GM21360 (cell line): ENCODE results near the gene MBD3L3.
"Not testable (repeated sequence)": the region's sequence is repeated elsewhere in the genome, so short reads cannot be mapped to it uniquely, and the experiment has no call there.

ENCODE experiments used
- ATAC-seq: cut with Tn5 transposase; IDR thresholded peaks from one replicate; pipeline ENCODE4 v1.9.1; 2021; ENCODE audit warnings: mild to moderate bottlenecking, moderate library complexity; ENCODE audit not compliant: unreplicated experiment

MBD3L3 gene

DNA sequence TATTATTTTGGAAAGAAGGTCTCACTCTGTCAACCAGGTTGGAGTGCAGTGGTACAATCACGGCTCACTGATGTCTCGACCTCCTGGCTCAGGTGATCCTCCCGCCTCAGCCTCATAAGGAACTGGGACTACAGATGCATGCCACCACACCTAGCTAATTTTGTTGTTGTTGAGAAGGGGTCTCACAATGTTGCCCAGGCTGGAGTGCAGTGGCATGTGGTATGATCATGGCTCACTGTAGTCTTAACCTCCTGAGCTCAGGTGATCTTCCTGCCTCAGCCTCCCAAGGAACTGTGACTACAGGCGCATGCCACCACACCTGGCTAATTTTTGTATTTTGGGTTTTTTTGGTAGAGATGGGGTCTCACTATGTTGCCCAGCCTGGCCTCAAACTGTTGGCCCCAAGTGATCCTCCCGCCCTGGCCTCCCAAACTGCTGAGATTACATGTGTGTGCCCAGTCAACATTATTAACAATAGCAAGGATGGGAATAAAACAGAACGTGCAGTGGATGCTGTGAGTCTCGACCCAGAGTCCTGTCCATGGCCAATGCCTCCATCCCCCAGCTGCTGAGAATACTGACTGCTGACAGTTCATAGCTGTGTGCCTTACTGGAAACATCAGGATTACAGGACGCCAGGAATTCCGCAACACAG, 5.4 kb upstream of the MBD3L3 start:
- no peak for ATAC-seq

DNA sequence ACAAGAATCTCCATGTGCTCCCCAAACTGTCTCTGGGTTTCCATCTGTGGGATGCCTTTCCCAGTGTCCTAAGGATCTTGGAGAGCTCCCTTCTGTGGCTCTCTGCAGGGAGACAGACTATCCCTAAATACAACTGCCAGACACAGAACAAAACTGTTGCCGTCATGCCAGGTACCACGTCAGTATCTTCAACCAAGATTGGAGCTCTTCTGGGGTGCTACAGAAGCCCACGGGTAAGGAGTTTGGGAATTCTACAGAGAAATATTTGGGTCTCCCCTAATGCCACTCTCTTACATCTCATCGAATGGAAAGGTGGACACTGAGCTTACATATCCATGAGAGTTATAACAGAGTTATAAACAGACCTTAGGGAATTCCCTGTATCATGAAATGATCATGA, 4.9 kb upstream of the MBD3L3 start:
- no peak for ATAC-seq

DNA sequence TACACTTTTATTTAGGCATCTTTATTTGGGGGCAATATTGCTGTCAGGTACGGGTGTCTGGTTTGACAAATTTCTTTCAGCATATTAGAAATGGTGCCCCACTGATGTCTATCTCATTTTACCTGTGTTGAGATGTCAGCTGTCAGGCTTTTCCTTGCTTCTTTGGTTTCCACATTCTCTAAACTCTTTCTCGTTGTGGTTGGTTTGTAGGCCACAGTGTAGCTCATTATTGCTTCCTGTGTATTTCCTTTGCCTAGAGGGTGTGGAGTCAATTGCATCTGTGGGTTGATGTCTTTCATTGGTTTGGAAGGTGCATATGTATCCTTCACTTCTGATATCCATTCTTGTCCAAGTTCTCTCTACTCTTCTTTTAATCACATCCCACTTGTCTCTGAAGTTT, 1.5 kb upstream of the MBD3L3 start:
- not testable (repeated sequence) for ATAC-seq

DNA sequence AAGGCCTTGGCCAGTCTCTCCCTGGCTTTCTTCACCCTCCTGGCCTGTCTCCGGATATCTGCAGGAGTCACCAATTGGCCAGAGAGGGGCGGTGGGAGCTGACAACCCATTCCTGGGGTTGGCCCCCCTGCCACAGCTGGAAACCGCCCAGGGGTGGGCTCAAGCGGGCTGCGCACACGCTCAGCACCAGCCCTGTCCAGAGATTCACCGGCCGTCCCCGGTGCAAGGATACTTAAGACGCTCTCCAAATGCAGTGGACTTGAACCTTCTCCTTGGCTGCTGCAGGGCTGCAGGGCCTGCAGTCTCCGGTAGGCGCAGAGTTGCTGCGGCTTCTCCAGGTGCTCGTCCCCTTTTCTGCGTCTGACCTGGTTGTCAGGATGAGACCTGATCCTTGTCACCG, 2.1 kb downstream of the MBD3L3 start:
- not testable (repeated sequence) for ATAC-seq

DNA sequence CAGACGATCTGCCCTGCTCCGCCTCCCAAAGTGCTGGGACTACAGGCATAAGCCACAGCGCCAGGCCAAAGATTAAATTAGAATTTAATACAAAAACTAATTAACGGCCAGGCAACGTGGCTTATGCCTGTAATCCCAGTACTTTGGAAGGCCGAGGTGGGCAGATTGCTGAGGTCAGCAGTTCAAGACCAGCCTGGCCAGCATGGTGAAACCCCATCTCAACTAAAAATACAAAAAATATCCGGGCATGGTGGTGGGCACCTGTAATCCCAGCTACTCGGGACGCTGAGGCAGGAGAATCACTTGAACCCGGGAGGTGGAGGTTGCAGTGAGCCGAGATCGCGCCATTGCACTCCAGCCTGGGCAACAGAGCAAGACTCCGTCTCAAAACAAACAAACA, 2.8 kb downstream of the MBD3L3 start:
- ATAC-seq, result not testable (repeated sequence)

DNA sequence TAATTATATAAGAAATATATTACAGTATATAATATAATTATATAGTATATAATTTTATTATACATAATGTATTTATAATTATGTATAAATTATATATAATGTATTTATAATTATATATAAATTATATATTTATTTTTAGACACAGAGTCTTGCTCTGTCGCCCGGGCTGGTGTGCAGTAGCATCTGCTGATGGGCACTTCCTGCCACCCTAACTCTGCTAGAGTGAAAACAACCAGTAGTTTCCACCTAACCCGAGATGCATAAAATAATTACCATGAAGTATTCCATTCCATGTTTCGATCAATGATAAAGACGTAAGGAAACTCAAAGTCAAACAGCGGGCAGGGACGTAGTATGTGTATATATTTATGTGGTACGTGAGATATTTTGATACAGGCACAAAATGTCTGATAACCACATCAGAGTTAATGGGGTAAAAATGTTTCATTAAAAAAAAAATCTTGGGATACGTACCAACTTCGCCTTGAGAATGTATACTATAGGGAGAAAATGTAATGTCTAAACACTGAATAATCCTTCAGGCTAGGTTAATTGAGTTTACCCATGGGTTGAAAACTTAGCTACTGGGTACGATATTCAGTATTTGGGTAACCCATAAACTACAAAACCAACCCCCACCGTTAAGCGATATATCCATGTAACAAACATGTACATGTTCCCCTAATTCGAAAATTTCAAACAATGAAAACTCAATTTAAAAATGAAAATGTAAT, 3.7 kb downstream of the MBD3L3 start:
- not testable (repeated sequence) for ATAC-seq

DNA sequence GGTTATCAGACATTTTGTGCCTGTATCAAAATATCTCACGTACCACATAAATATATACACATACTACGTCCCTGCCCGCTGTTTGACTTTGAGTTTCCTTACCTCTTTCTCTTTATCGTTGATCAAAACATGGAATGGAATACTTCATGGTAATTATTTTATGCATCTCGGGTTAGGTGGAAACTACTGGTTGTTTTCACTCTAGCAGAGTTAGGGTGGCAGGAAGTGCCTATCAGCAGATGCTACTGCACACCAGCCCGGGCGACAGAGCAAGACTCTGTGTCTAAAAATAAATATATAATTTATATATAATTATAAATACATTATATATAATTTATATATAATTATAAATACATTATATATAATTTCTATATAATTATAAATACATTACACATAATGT, 5.6 kb downstream of the MBD3L3 start:
- not testable (repeated sequence) for ATAC-seq

DNA sequence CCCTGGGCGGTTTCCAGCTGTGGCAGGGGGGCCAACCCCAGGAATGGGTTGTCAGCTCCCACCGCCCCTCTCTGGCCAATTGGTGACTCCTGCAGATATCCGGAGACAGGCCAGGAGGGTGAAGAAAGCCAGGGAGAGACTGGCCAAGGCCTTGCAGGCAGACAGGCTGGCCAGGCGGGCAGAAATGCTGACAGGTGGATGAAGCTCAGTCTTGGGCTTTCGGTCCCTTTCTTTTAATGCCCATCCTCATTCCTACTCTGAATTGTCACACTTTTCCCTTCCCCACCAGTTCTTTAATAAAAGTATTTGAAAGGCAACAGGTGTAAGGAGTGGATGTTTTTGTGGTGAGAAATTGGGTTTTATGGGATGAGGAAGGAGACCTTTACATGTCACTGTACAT, 7.1 kb downstream of the MBD3L3 start:
- ATAC-seq, result not testable (repeated sequence)

DNA sequence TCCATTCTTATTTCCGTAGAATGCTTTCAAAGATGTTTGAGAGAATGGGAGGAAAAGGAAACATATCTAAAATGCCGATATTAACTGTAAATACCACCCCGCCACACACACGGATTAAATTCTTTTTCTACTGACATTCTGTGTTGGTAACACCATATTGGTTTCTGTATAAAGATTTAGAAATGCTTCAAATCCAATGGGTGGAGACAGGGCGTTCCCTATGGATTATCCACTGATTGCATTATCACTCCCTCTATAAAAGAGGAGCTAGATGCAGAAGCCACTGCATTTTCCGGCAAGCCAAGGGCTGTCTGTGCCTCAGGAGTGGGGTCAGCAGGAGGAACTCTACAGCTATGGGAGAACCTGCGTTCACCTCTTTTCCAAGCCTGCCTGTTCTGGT, 9.5 kb downstream of the MBD3L3 start, which contains the start of gene MBD3L2:
TSS of gene MBD3L2 (plus strand) at position 301 of the 400 bp plus-strand sequence. CDS start at position 354, 53 bp downstream.
- not testable (repeated sequence) for ATAC-seq

DNA sequence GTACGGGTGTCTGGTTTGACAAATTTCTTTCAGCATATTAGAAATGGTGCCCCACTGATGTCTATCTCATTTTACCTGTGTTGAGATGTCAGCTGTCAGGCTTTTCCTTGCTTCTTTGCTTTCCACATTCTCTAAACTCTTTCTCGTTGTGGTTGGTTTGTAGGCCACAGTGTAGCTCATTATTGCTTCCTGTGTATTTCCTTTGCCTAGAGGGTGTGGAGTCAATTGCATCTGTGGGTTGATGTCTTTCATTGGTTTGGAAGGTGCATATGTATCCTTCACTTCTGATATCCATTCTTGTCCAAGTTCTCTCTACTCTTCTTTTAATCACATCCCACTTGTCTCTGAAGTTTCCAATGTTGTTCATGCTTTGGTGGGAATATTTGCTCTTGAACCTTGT, 16.9 kb downstream of the MBD3L3 start:
- ATAC-seq, result not testable (repeated sequence)

DNA sequence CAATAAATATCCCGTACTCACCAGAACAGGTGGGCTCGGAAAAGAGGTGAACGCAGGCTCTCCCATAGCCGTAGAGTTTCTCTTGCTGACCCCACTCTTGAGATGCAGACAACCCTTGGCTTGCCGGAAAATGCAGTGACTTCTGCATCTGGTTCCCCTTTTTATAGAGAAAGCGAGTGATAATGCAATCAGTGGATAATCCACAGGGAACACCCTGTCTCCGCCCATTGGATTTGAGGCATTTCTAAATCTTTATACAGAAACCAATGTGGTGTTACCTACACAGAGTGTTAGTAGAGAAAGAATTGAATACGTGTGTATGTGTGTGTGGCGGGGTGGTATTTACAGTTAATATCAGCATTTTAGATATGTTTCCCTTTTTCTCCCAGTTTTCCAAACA, 18.4 kb downstream of the MBD3L3 start, which contains the start of gene MBD3L4:
TSS of gene MBD3L4 (minus strand) at position 101 of the 400 bp plus-strand sequence. CDS start at position 66, 35 bp downstream.
- not testable (repeated sequence) for ATAC-seq

DNA sequence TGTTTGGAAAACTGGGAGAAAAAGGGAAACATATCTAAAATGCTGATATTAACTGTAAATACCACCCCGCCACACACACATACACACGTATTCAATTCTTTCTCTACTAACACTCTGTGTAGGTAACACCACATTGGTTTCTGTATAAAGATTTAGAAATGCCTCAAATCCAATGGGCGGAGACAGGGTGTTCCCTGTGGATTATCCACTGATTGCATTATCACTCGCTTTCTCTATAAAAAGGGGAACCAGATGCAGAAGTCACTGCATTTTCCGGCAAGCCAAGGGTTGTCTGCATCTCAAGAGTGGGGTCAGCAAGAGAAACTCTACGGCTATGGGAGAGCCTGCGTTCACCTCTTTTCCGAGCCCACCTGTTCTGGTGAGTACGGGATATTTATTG, 28.2 kb downstream of the MBD3L3 start, which contains the start of gene MBD3L5:
TSS of gene MBD3L5 (plus strand) at position 301 of the 400 bp plus-strand sequence. CDS start at position 335, 34 bp downstream.
- ATAC-seq, result not testable (repeated sequence)

DNA sequence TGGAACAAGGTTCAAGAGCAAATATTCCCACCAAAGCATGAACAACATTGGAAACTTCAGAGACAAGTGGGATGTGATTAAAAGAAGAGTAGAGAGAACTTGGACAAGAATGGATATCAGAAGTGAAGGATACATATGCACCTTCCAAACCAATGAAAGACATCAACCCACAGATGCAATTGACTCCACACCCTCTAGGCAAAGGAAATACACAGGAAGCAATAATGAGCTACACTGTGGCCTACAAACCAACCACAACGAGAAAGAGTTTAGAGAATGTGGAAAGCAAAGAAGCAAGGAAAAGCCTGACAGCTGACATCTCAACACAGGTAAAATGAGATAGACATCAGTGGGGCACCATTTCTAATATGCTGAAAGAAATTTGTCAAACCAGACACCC, 29.7 kb downstream of the MBD3L3 start:
- not testable (repeated sequence) for ATAC-seq

DNA sequence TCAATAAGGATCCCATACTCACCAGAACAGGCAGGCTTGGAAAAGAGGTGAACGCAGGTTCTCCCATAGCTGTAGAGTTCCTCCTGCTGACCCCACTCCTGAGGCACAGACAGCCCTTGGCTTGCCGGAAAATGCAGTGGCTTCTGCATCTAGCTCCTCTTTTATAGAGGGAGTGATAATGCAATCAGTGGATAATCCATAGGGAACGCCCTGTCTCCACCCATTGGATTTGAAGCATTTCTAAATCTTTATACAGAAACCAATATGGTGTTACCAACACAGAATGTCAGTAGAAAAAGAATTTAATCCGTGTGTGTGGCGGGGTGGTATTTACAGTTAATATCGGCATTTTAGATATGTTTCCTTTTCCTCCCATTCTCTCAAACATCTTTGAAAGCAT, 37.1 kb downstream of the MBD3L3 start, which contains the start of gene MBD3L2B:
TSS of gene MBD3L2B (minus strand) at position 101 of the 400 bp plus-strand sequence. CDS start at position 67, 34 bp downstream.
- not testable (repeated sequence) for ATAC-seq

DNA sequence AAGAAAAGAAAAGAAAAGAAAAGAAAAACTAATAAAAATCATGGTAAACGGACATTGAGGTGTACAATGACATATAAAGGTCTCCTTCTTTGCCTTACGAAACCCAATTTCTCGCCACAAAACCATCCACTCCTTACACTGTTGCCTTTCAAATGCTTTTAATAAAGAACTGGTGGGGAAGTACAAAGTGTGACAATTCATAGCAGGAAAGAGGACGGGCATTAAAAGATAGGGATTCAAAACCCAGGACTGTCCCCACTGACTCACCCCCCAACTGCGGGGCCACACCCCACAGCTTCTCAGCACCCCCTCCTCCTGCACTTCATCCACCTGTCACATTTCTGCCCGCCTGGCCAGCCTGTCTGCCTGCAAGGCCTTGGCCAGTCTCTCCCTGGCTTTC, 39.6 kb downstream of the MBD3L3 start:
- no peak for ATAC-seq

DNA sequence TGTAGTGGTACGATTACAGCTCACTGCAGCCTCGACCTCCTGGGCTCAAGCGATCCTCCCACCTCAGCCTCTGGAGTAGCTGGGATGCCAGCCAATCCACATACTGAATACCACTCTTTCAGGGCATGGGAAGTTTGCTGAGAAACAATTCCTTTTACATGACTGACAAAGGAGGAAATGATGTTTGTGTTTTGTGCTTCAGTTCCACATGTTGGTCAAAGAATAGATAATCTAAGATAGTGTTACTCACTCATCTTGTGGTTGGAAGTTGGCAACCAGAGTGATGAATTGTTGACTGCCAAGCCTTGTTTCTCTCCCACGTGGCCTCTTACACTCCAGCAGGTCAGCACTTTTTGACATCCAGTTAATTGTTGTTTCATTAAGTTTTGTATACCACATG, 44.8 kb downstream of the MBD3L3 start:
- no peak for ATAC-seq

DNA sequence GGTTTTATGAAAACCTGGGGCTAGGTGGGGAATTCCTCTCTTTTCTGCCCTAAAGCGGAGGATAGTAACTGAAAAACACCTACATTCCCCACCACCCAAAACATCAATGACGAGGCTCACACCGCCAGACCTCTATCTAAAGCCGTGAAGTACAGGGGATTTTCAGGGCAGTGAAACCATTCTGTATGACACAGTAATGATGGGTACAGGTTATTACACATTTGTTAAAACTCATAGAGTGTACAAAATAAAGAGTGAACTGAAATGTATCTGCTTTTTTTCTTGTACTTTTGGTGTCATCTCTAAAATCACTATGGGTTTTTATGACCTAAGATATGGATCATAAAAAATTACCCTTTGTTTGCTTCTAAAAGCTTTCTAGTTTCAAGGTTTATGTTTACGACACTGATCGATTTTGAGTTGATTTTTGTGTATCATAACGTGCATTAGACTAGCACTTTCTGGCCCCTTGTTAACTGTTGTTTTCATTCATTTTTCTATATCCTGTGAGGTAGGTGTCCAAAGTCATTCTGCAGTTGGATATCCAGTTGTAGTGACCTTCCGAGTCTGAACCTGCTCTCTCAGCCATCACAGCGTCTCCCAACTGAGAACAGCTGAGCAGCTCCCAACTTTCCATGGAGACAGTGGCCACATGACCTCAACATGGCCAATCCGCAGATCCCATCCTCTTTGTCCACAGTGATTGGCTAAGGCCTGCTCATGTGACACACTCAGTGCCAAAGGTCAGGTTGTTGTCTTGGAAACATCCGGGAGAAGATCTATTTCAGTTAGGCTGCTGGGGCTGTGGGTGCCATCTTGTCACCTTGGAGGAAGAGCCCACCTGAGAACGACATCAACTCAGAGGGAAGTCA, 47.5 kb downstream of the MBD3L3 start:
- no peak for ATAC-seq

DNA sequence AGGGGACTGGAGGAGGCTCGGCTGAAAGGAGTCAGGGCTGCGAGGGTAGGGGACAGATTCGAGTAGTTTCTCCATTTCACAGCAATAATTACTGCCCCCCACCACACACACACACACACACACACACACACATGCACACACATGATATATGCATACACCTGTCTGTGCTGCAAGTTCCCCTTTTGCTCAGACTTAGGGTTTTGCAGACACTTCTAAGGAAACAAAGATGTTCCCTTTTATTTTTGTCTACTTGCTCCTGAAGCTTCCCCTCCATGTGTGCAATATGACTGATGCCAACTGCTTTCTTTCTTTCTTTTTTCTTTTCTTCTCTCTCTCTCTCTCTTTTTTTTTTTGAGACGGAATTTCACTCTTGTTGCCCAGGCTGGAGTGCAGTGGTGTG, 50.6 kb downstream of the MBD3L3 start:
- ATAC-seq, result no peak
